H9 (cell line): ENCODE measurements around the gene CYREN. TPM values are rescaled to one million over a fixed set of nuclear protein-coding genes. Genes with fewer than 3 reads are reported as not detected.

ENCODE experiments used
- DNase-seq: peaks from one replicate; pipeline ENCODE4 v3.0.0-alpha.2; 2017
- H2AFZ ChIP-seq: one replicate; pipeline ENCODE4 v1.6.1; 2013; ENCODE audit warnings: mild to moderate bottlenecking, low read length, control low read depth, moderate library complexity
- H2AK5ac ChIP-seq: 2 replicates; pipeline ENCODE4 v1.6.1; 2013; ENCODE audit warnings: low read length, control low read depth, mixed read lengths; ENCODE audit not compliant: insufficient read length
- H2BK120ac ChIP-seq: one replicate; pipeline ENCODE4 v1.6.1; 2013; ENCODE audit warnings: low read depth, mild to moderate bottlenecking, low read length, control low read depth, inconsistent platforms; ENCODE audit not compliant: poor library complexity, severe bottlenecking
- H2BK12ac ChIP-seq: 2 replicates; pipeline ENCODE4 v1.6.1; 2013; ENCODE audit warnings: low read length, control low read depth, mixed read lengths, low read depth; ENCODE audit not compliant: insufficient read length
- H2BK15ac ChIP-seq: 2 replicates; pipeline ENCODE4 v1.6.1; 2013; ENCODE audit warnings: low read depth, low read length, control low read depth
- H2BK20ac ChIP-seq: one replicate; pipeline ENCODE4 v1.6.1; 2013; ENCODE audit warnings: low read depth, mild to moderate bottlenecking, low read length, control low read depth, inconsistent platforms; ENCODE audit not compliant: poor library complexity, severe bottlenecking
- H2BK5ac ChIP-seq: 2 replicates; pipeline ENCODE4 v1.6.1; 2013; ENCODE audit warnings: low read length, control low read depth, mixed read lengths; ENCODE audit not compliant: insufficient read length
- H3K14ac ChIP-seq: 2 replicates; pipeline ENCODE4 v1.6.1; 2013; ENCODE audit warnings: low read length, control low read depth; ENCODE audit not compliant: insufficient read depth
- H3K18ac ChIP-seq: 2 replicates; pipeline ENCODE4 v1.6.1; 2013; ENCODE audit warnings: low read depth, mild to moderate bottlenecking, mixed read lengths, low read length, control low read depth; ENCODE audit not compliant: insufficient read length
- H3K23ac ChIP-seq: 2 replicates; pipeline ENCODE4 v1.6.1; 2013; ENCODE audit warnings: low read length, control low read depth, mixed read lengths, low read depth; ENCODE audit not compliant: insufficient read length
- H3K23me2 ChIP-seq: 2 replicates; pipeline ENCODE4 v1.6.1; 2013; ENCODE audit warnings: low read depth, mild to moderate bottlenecking, mixed read lengths, low read length, control low read depth; ENCODE audit not compliant: insufficient read length, poor library complexity, severe bottlenecking
- H3K27ac ChIP-seq: 2 replicates; pipeline ENCODE4 v1.5.1; 2013; ENCODE audit warnings: low read length, control low read depth, mixed read lengths, low read depth; ENCODE audit not compliant: insufficient read length
- H3K27me3 ChIP-seq: 2 replicates; pipeline ENCODE4 v1.6.1; 2013; ENCODE audit warnings: low read length, control low read depth, inconsistent platforms; ENCODE audit not compliant: insufficient read depth
- H3K4ac ChIP-seq: 2 replicates; pipeline ENCODE4 v1.6.1; 2013; ENCODE audit warnings: low read depth, mild to moderate bottlenecking, control low read depth, inconsistent platforms, low read length, moderate library complexity
- H3K4me1 ChIP-seq: 2 replicates; pipeline ENCODE4 v1.6.1; 2013; ENCODE audit warnings: low read length, control low read depth, inconsistent platforms; ENCODE audit not compliant: insufficient read depth
- H3K4me2 ChIP-seq: 2 replicates; pipeline ENCODE4 v1.6.1; 2013; ENCODE audit warnings: low read length, control low read depth, mixed read lengths; ENCODE audit not compliant: insufficient read length, insufficient read depth
- H3K56ac ChIP-seq: 2 replicates; pipeline ENCODE4 v1.6.1; 2013; ENCODE audit warnings: low read depth, mild to moderate bottlenecking, mixed read lengths, low read length, control low read depth; ENCODE audit not compliant: insufficient read length
- H3K79me1 ChIP-seq: 2 replicates; pipeline ENCODE4 v1.6.1; 2013; ENCODE audit warnings: low read depth, mild to moderate bottlenecking, moderate library complexity, low read length, control low read depth, inconsistent platforms; ENCODE audit not compliant: insufficient read depth, poor library complexity, severe bottlenecking
- H3K79me2 ChIP-seq: 2 replicates; pipeline ENCODE4 v1.6.1; 2013; ENCODE audit warnings: low read length, control low read depth, inconsistent platforms; ENCODE audit not compliant: insufficient read depth
- H3K9ac ChIP-seq: 2 replicates; pipeline ENCODE4 v1.6.1; 2013; ENCODE audit warnings: low read length, control low read depth, mixed read lengths; ENCODE audit not compliant: insufficient read length; ENCODE audit errors: extremely low read depth
- H3K9me3 ChIP-seq: one replicate; pipeline ENCODE4 v1.6.1; 2013; ENCODE audit warnings: low read depth, low read length, inconsistent platforms; ENCODE audit not compliant: control insufficient read depth
- H3T11ph ChIP-seq: one replicate; pipeline ENCODE4 v1.6.1; 2013; ENCODE audit warnings: mild to moderate bottlenecking, low read length, control low read depth, inconsistent platforms
- H4K20me1 ChIP-seq: one replicate; pipeline ENCODE4 v1.6.1; 2013; ENCODE audit not compliant: control insufficient read depth, insufficient read length, insufficient read depth
- H4K5ac ChIP-seq: 2 replicates; pipeline ENCODE4 v1.6.1; 2013; ENCODE audit warnings: low read depth, mild to moderate bottlenecking, mixed read lengths, low read length, control low read depth; ENCODE audit not compliant: insufficient read length
- H4K8ac ChIP-seq: replicated peaks from 2 replicates; pipeline ENCODE4 v1.6.1; 2013; ENCODE audit warnings: low read length, control low read depth, mixed read lengths, low read depth; ENCODE audit not compliant: insufficient read length
- H4K91ac ChIP-seq: 2 replicates; pipeline ENCODE4 v1.6.1; 2013; ENCODE audit warnings: low read depth, mild to moderate bottlenecking, moderate library complexity, mixed read lengths, low read length, control low read depth; ENCODE audit not compliant: insufficient read length
- H3K27ac Mint-ChIP-seq, 3 experiments: 2 replicates in 2 of 3; 3 replicates in 1 of 3; pipeline ENCODE4 v1.8.0; 2020 to 2021; ENCODE audit warnings: mixed read lengths in 3 of 3, mild to moderate bottlenecking in 1 of 3, moderate library complexity in 1 of 3
- H3K27me3 Mint-ChIP-seq: 2 replicates; pipeline ENCODE4 v1.8.0; 2021; ENCODE audit warnings: low read depth, mild to moderate bottlenecking, moderate library complexity, mixed read lengths
- H3K36me3 Mint-ChIP-seq, 3 experiments: 2 replicates in 2 of 3; 3 replicates in 1 of 3; pipeline ENCODE4 v1.8.0; 2020 to 2021; ENCODE audit warnings: low read depth in 3 of 3, mixed read lengths in 3 of 3; ENCODE audit not compliant: insufficient read depth in 1 of 3
- H3K4me1 Mint-ChIP-seq, 2 experiments: 2 replicates each; pipeline ENCODE4 v1.8.0; 2020; ENCODE audit warnings: mixed read lengths in 2 of 2
- H3K4me3 Mint-ChIP-seq, 2 experiments: 2 replicates in 1 of 2; 3 replicates in 1 of 2; pipeline ENCODE4 v1.8.0; 2020 to 2021; ENCODE audit warnings: mild to moderate bottlenecking in 2 of 2, mixed read lengths in 2 of 2, moderate library complexity in 1 of 2
- H3K9me3 Mint-ChIP-seq, 2 experiments: 2 replicates in 1 of 2; 3 replicates in 1 of 2; pipeline ENCODE4 v1.8.0; 2020; ENCODE audit warnings: mild to moderate bottlenecking in 2 of 2, mixed read lengths in 2 of 2, moderate library complexity in 1 of 2
- WGBS: extraction: QIAGEN DNeasy Blood & Tissue Kit; methylation state at CpG from one replicate; pipeline ENCODE4 v1.1.7; 2013; ENCODE audit warnings: missing lambda C conversion rate, low lambda C conversion rate, mixed read lengths; ENCODE audit not compliant: insufficient read length; ENCODE audit errors: extremely low coverage; 5-methylcytosine and 5-hydroxymethylcytosine counted together
- total RNA-seq: library from RNA; stranded (reverse); gene quantifications from 2 replicates; pipeline ENCODE4 v1.2.1, GENCODE V29; 2021
- TF ChIP-seq, protein P1 (sequence below): fragments of 200-600 bp; sonication (generic); conservative IDR thresholded peaks from 3 replicates; pipeline ENCODE4 v1.8.0; 2021; ENCODE audit warnings: antibody characterized with exemption, mild to moderate bottlenecking

The CYREN gene
- total RNA-seq, 1 experiment from 2014 or later, result 72.0 TPM

DNA sequence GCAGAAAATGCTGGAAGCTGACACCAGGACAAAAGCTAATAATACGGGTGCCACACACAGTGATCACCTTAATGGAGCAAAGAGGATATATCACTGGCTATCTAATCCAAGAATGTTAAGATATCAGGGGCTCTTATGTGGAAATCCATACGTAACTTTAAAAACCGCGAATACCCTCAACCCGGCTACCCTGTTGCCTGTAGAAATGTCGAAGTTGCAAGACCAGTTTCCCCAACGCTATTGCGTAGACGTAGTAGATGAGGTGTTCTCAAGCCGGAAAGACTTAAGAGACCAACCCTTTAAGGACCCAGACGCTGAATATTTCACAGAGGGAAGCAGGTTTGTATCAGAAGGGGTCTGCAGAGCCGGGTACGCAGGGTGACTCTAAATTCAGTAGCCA lies 7.9 kb upstream of the CYREN start:
- no peak overlapping the region for H3T11ph ChIP-seq
- no peaks in the 10 kb centered on the region for H3K79me1 ChIP-seq
- no peaks in the 10 kb centered on the region for H3K27me3 ChIP-seq
- no peak overlapping the region for H3K56ac ChIP-seq
- no peaks in the 10 kb centered on the region for H4K20me1 ChIP-seq
- no peak overlapping the region for H2BK20ac ChIP-seq
- no peak overlapping the region for H2BK5ac ChIP-seq
- no peaks in the 10 kb centered on the region for H3K79me2 ChIP-seq
- DNase-seq, result no peak
- H4K8ac ChIP-seq, result no peak overlapping the region
- no peak overlapping the region for H3K27ac Mint-ChIP-seq
- H3K27me3 Mint-ChIP-seq, result no peaks in the 10 kb centered on the region
- H3K23ac ChIP-seq, result no peak overlapping the region
- peaks cover 22 to 49% (median 35%) of the 10 kb centered on the region in 3 experiments for H3K36me3 Mint-ChIP-seq
- no peak overlapping the region for H2AFZ ChIP-seq
- no peak overlapping the region for H3K18ac ChIP-seq
- H3K9me3 ChIP-seq, result peaks cover 25% of the 10 kb centered on the region
- no peak overlapping the region for H4K91ac ChIP-seq
- no peak overlapping the region for H2BK120ac ChIP-seq
- H3K14ac ChIP-seq, result no peak overlapping the region
- H2BK12ac ChIP-seq, result no peak overlapping the region
- H4K5ac ChIP-seq, result no peak overlapping the region
- TF ChIP-seq, protein P1, sequence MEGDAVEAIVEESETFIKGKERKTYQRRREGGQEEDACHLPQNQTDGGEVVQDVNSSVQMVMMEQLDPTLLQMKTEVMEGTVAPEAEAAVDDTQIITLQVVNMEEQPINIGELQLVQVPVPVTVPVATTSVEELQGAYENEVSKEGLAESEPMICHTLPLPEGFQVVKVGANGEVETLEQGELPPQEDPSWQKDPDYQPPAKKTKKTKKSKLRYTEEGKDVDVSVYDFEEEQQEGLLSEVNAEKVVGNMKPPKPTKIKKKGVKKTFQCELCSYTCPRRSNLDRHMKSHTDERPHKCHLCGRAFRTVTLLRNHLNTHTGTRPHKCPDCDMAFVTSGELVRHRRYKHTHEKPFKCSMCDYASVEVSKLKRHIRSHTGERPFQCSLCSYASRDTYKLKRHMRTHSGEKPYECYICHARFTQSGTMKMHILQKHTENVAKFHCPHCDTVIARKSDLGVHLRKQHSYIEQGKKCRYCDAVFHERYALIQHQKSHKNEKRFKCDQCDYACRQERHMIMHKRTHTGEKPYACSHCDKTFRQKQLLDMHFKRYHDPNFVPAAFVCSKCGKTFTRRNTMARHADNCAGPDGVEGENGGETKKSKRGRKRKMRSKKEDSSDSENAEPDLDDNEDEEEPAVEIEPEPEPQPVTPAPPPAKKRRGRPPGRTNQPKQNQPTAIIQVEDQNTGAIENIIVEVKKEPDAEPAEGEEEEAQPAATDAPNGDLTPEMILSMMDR, result no peak
- H3K9ac ChIP-seq, result no peak overlapping the region
- WGBS, result no CpG with 5 or more reads among the region's 13 CpGs
- no peaks in the 10 kb centered on the region for H3K23me2 ChIP-seq
- H3K4me3 Mint-ChIP-seq, result no peak overlapping the region
- peaks cover 34 to 37% of the 10 kb centered on the region in 2 experiments for H3K9me3 Mint-ChIP-seq
- H2BK15ac ChIP-seq, result no peak overlapping the region
- no peak overlapping the region for H3K4me2 ChIP-seq
- H3K4me1 Mint-ChIP-seq, result peaks cover 17 to 27% of the 10 kb centered on the region in 2 experiments
- no peak overlapping the region for H3K4ac ChIP-seq
- H2AK5ac ChIP-seq, result no peak overlapping the region
- H3K27ac ChIP-seq, result no peak overlapping the region
- H3K4me1 ChIP-seq, result peaks cover 5% of the 10 kb centered on the region; the same call in 1 of the 2 replicates
